PC-9 (cell line): ENCODE results near the gene PPP6C.

Experiments
- EZH2 ChIP-seq: fragments of 200-600 bp; sonication (generic); IDR thresholded peaks from 2 replicates; pipeline ENCODE4 v1.8.0; 2017; ENCODE audit warnings: antibody characterized with exemption, low read depth
- TF ChIP-seq, protein P1 (sequence below): fragments of 200-600 bp; sonication (generic); conservative IDR thresholded peaks from 2 replicates; pipeline ENCODE4 v1.6.1; 2017; ENCODE audit warnings: mixed run types, antibody characterized with exemption, mild to moderate bottlenecking, moderate library complexity

- TF ChIP-seq EZH2: no peak
- TF ChIP-seq, protein P1, sequence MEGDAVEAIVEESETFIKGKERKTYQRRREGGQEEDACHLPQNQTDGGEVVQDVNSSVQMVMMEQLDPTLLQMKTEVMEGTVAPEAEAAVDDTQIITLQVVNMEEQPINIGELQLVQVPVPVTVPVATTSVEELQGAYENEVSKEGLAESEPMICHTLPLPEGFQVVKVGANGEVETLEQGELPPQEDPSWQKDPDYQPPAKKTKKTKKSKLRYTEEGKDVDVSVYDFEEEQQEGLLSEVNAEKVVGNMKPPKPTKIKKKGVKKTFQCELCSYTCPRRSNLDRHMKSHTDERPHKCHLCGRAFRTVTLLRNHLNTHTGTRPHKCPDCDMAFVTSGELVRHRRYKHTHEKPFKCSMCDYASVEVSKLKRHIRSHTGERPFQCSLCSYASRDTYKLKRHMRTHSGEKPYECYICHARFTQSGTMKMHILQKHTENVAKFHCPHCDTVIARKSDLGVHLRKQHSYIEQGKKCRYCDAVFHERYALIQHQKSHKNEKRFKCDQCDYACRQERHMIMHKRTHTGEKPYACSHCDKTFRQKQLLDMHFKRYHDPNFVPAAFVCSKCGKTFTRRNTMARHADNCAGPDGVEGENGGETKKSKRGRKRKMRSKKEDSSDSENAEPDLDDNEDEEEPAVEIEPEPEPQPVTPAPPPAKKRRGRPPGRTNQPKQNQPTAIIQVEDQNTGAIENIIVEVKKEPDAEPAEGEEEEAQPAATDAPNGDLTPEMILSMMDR: no peak
Observed at GRCh38 chr9:125204477-125204876, 14.9 kb upstream of the PPP6C start.
